ENCODE results near the gene CFAP97D1.

GRCh38 chr17:43791589-43791988 is 11.4 kb downstream of the CFAP97D1 start:
- TF ChIP-seq CTCF (IDR thresholded peaks at IDR 0.05) = no peak
- TF ChIP-seq FOXP1 (CRISPR knock-in tag; IDR thresholded peaks at IDR 0.05; ENCODE audit: borderline replicate concordance) = no peak
- no peak for TF ChIP-seq CBFB (CRISPR knock-in tag; IDR thresholded peaks at IDR 0.05; ENCODE audit: low read depth)
- TF ChIP-seq ZNF671 (CRISPR knock-in tag; IDR thresholded peaks at IDR 0.05) = no peak
- TF ChIP-seq ESRRA (CRISPR knock-in tag; IDR thresholded peaks at IDR 0.05; ENCODE audit: borderline replicate concordance) = no peak
- no peak for TF ChIP-seq IRF2 (CRISPR knock-in tag; IDR thresholded peaks at IDR 0.05; ENCODE audit: borderline replicate concordance, low read depth)
- TF ChIP-seq MAX (CRISPR knock-in tag; IDR thresholded peaks at IDR 0.05) = no peak
- no peak for TF ChIP-seq TEAD1 (CRISPR knock-in tag; IDR thresholded peaks at IDR 0.05)
- no peak for TF ChIP-seq CREM (CRISPR knock-in tag; IDR thresholded peaks at IDR 0.05)
- no peak for TF ChIP-seq NFYB (CRISPR knock-in tag; conservative IDR thresholded peaks at IDR 0.05; ENCODE audit: low read depth)
- TF ChIP-seq GABPB1 (CRISPR knock-in tag; IDR thresholded peaks at IDR 0.05) = no peak
